Measurements from ENCODE around the gene CAMSAP2. TPM values are rescaled to one million over a fixed set of nuclear protein-coding genes. Genes with fewer than 3 reads are reported as not detected.

CAMSAP2 gene
- total and polyA plus RNA-seq, 3 donors from 2014 or later = 16.0 to 34.7 (median 28.4) TPM

- WGBS, 2 donors = 67 to 87% methylated on average over 6 of the region's 6 CpGs
- DNase-seq = no peak
- TF ChIP-seq CTCF (IDR thresholded peaks at IDR 0.05) = no peak
- TF ChIP-seq POLR2A (IDR thresholded peaks at IDR 0.05) = no peak
- intact Hi-C loops (cut with DNase I; ENCODE audit: low total_unique reads) = no loop called here
- H3K4me3 ChIP-seq = no peak overlapping the region
- no peaks in the 10 kb centered on the region for H3K4me1 ChIP-seq
- no peak overlapping the region for H3K27ac ChIP-seq
- H3K9me3 ChIP-seq = no peaks in the 10 kb centered on the region
- H3K27me3 ChIP-seq = no peaks in the 10 kb centered on the region
- H3K36me3 ChIP-seq (ENCODE audit: low read depth, missing control alignments) = no peaks in the 10 kb centered on the region
These were observed 136.0 kb downstream of the CAMSAP2 start for GRCh38 chr1:200874694-200875093.

GRCh38 chr1:200875416-200875815 lies 136.7 kb downstream of the CAMSAP2 start:
- intact Hi-C loops (cut with DNase I; ENCODE audit: low total_unique reads) = no loop called here
- DNase-seq = no peak
- Histone ChIP-seq H3K9me3 (no peaks in the 10 kb centered on the region), H3K4me1 (no peaks in the 10 kb centered on the region), H3K4me3 (no peak overlapping the region), H3K36me3 (ENCODE audit: low read depth, missing control alignments) (no peaks in the 10 kb centered on the region), H3K27ac (no peak overlapping the region), H3K27me3 (no peaks in the 10 kb centered on the region)
- 87% methylated on average over 5 of the region's 5 CpGs for WGBS, 2 donors
- no peak for TF ChIP-seq CTCF (IDR thresholded peaks at IDR 0.05)

GRCh38 chr1:200877010-200877409 lies 138.3 kb downstream of the CAMSAP2 start:
- Histone ChIP-seq H3K36me3 (ENCODE audit: low read depth, missing control alignments) (no peaks in the 10 kb centered on the region), H3K4me1 (no peaks in the 10 kb centered on the region), H3K27me3 (no peaks in the 10 kb centered on the region), H3K4me3 (no peak overlapping the region), H3K27ac (no peak overlapping the region), H3K9me3 (no peaks in the 10 kb centered on the region)
- WGBS, 2 donors = 79 to 81% methylated on average over 3 of the region's 3 CpGs
- intact Hi-C loops (cut with DNase I; ENCODE audit: low total_unique reads) = no loop called here
- no peak for DNase-seq
- TF ChIP-seq POLR2A (IDR thresholded peaks at IDR 0.05) (no peak), CTCF (IDR thresholded peaks at IDR 0.05) (no peak)

- H3K4me3 ChIP-seq = no peak overlapping the region
- H3K36me3 ChIP-seq (ENCODE audit: low read depth, missing control alignments) = no peaks in the 10 kb centered on the region
- H3K9me3 ChIP-seq = no peaks in the 10 kb centered on the region
- no peak for DNase-seq
- intact Hi-C loops (cut with DNase I; ENCODE audit: low total_unique reads) = no loop called here
- H3K27ac ChIP-seq = no peak overlapping the region
- 86 to 95% methylated on average over 6 of the region's 6 CpGs for WGBS, 2 donors
- no peaks in the 10 kb centered on the region for H3K4me1 ChIP-seq
- TF ChIP-seq POLR2A (IDR thresholded peaks at IDR 0.05) = no peak
- no peak for TF ChIP-seq CTCF (IDR thresholded peaks at IDR 0.05)
- no peaks in the 10 kb centered on the region for H3K27me3 ChIP-seq
These were observed 139.3 kb downstream of the CAMSAP2 start for GRCh38 chr1:200877839-200878551.

GRCh38 chr1:200880212-200880611 lies 141.5 kb downstream of the CAMSAP2 start:
- H3K9me3 ChIP-seq = no peaks in the 10 kb centered on the region
- no peaks in the 10 kb centered on the region for H3K4me1 ChIP-seq
- no peaks in the 10 kb centered on the region for H3K27me3 ChIP-seq
- intact Hi-C loops (cut with DNase I; ENCODE audit: low total_unique reads) = no loop called here
- H3K4me3 ChIP-seq = no peak overlapping the region
- WGBS, 2 donors = 68 to 93% methylated on average over 3 of the region's 3 CpGs
- no peak for TF ChIP-seq POLR2A (IDR thresholded peaks at IDR 0.05)
- TF ChIP-seq CTCF (IDR thresholded peaks at IDR 0.05) = no peak
- no peak for DNase-seq
- H3K36me3 ChIP-seq (ENCODE audit: low read depth, missing control alignments) = no peaks in the 10 kb centered on the region
- H3K27ac ChIP-seq = no peak overlapping the region
